Natural killer cell (primary cell): ENCODE measurements around the gene NDRG4. TPM values are rescaled to one million over a fixed set of nuclear protein-coding genes. Genes with fewer than 3 reads are reported as not detected.

Source experiments
- ATAC-seq, 3 donors: fragments of 150-1000 bp in 2 of 3; fragments of 200-7000 bp in 1 of 3; cut with Tn5 transposase; 1 replicate in 1 of 3; 2 replicates in 2 of 3; pipeline ENCODE4 v1.10.0; 2021; ENCODE audit warnings: mild to moderate bottlenecking in 2 of 3, moderate library complexity in 2 of 3
- DNase-seq, 2 donors: peaks; one replicate each; pipeline versions ENCODE4 v3.0.0 to v3.0.0-alpha.2; 2013 to 2021; ENCODE audit warnings: mixed read lengths in 1 of 2
- H3K27ac ChIP-seq: one replicate; pipeline ENCODE4 v1.5.1; 2013; ENCODE audit warnings: mild to moderate bottlenecking, low read length
- H3K27me3 ChIP-seq: one replicate; pipeline ENCODE4 v1.6.1; 2013; ENCODE audit warnings: low read length; ENCODE audit not compliant: control insufficient read depth, insufficient read depth
- H3K36me3 ChIP-seq: one replicate; pipeline ENCODE4 v1.6.1; 2013; ENCODE audit warnings: low read length; ENCODE audit not compliant: control insufficient read depth, insufficient read depth
- H3K4me1 ChIP-seq: one replicate; pipeline ENCODE4 v1.6.1; 2013; ENCODE audit warnings: low read length; ENCODE audit not compliant: control insufficient read depth, insufficient read depth
- H3K4me3 ChIP-seq: one replicate; pipeline ENCODE4 v1.5.1; 2013; ENCODE audit warnings: low read length
- H3K9me3 ChIP-seq: one replicate; pipeline ENCODE4 v1.6.1; 2013; ENCODE audit warnings: low read length; ENCODE audit not compliant: control insufficient read depth, insufficient read depth
- H3K27ac Mint-ChIP-seq, 2 donors: one replicate each; pipeline ENCODE4 v1.8.0; 2022; ENCODE audit warnings: mild to moderate bottlenecking in 2 of 2, mixed read lengths in 2 of 2, moderate library complexity in 1 of 2
- H3K27me3 Mint-ChIP-seq, 2 donors: one replicate each; pipeline ENCODE4 v1.8.0; 2022; ENCODE audit warnings: low read depth in 2 of 2, mixed read lengths in 2 of 2
- H3K36me3 Mint-ChIP-seq: one replicate; pipeline ENCODE4 v1.8.0; 2022; ENCODE audit warnings: mixed read lengths
- H3K4me1 Mint-ChIP-seq, 2 donors: one replicate each; pipeline ENCODE4 v1.8.0; 2022; ENCODE audit warnings: mixed read lengths in 2 of 2
- H3K4me3 Mint-ChIP-seq: one replicate; pipeline ENCODE4 v1.8.0; 2022; ENCODE audit warnings: mild to moderate bottlenecking, moderate library complexity, mixed read lengths
- H3K9me3 Mint-ChIP-seq, 2 donors: one replicate each; pipeline ENCODE4 v1.8.0; 2022; ENCODE audit warnings: mixed read lengths in 2 of 2
- CTCF ChIP-seq: fragments of 200-600 bp; IDR thresholded peaks from one replicate; pipeline ENCODE4 v1.8.0; 2022; ENCODE audit warnings: antibody characterized with exemption
- WGBS: methylation state at CpG from one replicate; pipeline ENCODE4 v1.1.7; 2013; ENCODE audit warnings: missing lambda C conversion rate; ENCODE audit not compliant: insufficient coverage; 5-methylcytosine and 5-hydroxymethylcytosine counted together
- intact Hi-C: fragments of 100-400 bp; cut with micrococcal nuclease; formaldehyde crosslinking; loops from one replicate; pipeline ENCODE4 v1.14.2; 2022
- total RNA-seq, 4 donors: library from RNA; stranded (reverse); fragments of 120-200 nt in 1 of 4; gene quantifications; one replicate each; pipeline versions ENCODE4 v1.2.3 to v1.2.4, GENCODE V29; 2013 to 2022

The NDRG4 gene
- total RNA-seq, 3 donors from 2014 or later (not counting 1 experiment from before 2014, with no cell fraction given) = not detected

GRCh38 chr16:58518980-58519368 lies 19.0 kb downstream of the NDRG4 start:
- H3K27me3 ChIP-seq = no peaks in the 10 kb centered on the region
- no peak overlapping the region for H3K4me3 ChIP-seq
- Mint-ChIP-seq H3K4me3 (no peak overlapping the region), H3K27ac (peak overlapping the region; percentile 12 to 13), H3K9me3 (no peaks in the 10 kb centered on the region), H3K4me1 (peaks cover 12 to 21% of the 10 kb centered on the region in 2 donors), H3K36me3 (no peaks in the 10 kb centered on the region), H3K27me3 (no peaks in the 10 kb centered on the region)
- no peak overlapping the region for H3K27ac ChIP-seq
- ATAC-seq = no peak
- WGBS = 64% methylated on average over 1 of the region's 1 CpG
- intact Hi-C loops = no loop called here
- DNase-seq = no peak
- peaks cover 17% of the 10 kb centered on the region for H3K4me1 ChIP-seq
- TF ChIP-seq CTCF = no peak
- H3K9me3 ChIP-seq = no peaks in the 10 kb centered on the region
- H3K36me3 ChIP-seq = peaks cover 56% of the 10 kb centered on the region

GRCh38 chr16:58519707-58520106 lies 19.8 kb downstream of the NDRG4 start:
- Mint-ChIP-seq H3K27ac (no peak overlapping the region), H3K27me3 (no peaks in the 10 kb centered on the region), H3K9me3 (no peaks in the 10 kb centered on the region), H3K4me3 (no peak overlapping the region), H3K36me3 (no peaks in the 10 kb centered on the region), H3K4me1 (peaks cover 11 to 19% of the 10 kb centered on the region in 2 donors)
- DNase-seq (no peak), ATAC-seq (no peak)
- no peak overlapping the region for H3K27ac ChIP-seq
- no peak overlapping the region for H3K4me3 ChIP-seq
- peaks cover 63% of the 10 kb centered on the region for H3K36me3 ChIP-seq
- H3K4me1 ChIP-seq = peaks cover 11% of the 10 kb centered on the region
- no peak for TF ChIP-seq CTCF
- intact Hi-C loops = no loop called here
- H3K27me3 ChIP-seq = no peaks in the 10 kb centered on the region
- no peaks in the 10 kb centered on the region for H3K9me3 ChIP-seq

GRCh38 chr16:58530179-58530578 lies 30.2 kb downstream of the NDRG4 start:
- Mint-ChIP-seq H3K27me3 (no peaks in the 10 kb centered on the region), H3K4me1 (peaks cover 5% of the 10 kb centered on the region in 2 donors), H3K36me3 (peaks cover 31% of the 10 kb centered on the region), H3K9me3 (no peaks in the 10 kb centered on the region), H3K27ac (no peak overlapping the region), H3K4me3 (no peak overlapping the region)
- no peaks in the 10 kb centered on the region for H3K4me1 ChIP-seq
- intact Hi-C loops = no loop called here
- DNase-seq = no peak
- H3K27ac ChIP-seq = no peak overlapping the region
- 97% methylated on average over 4 of the region's 5 CpGs for WGBS
- H3K4me3 ChIP-seq = no peak overlapping the region
- H3K27me3 ChIP-seq = no peaks in the 10 kb centered on the region
- TF ChIP-seq CTCF = no peak
- H3K36me3 ChIP-seq = peaks cover 89% of the 10 kb centered on the region
- ATAC-seq = no peak
- H3K9me3 ChIP-seq = no peaks in the 10 kb centered on the region

GRCh38 chr16:58532414-58532813 lies 32.5 kb downstream of the NDRG4 start:
- intact Hi-C loops = no loop called here
- WGBS = 95% methylated on average over 3 of the region's 3 CpGs
- no peak overlapping the region for H3K27ac Mint-ChIP-seq
- DNase-seq = no peak
- H3K9me3 ChIP-seq = no peaks in the 10 kb centered on the region
- no peak overlapping the region for H3K27ac ChIP-seq
- H3K36me3 ChIP-seq = peaks cover 93% of the 10 kb centered on the region
- no peaks in the 10 kb centered on the region for H3K4me1 ChIP-seq
- no peak for TF ChIP-seq CTCF
- no peak overlapping the region for H3K4me3 ChIP-seq
- H3K4me3 Mint-ChIP-seq = no peak overlapping the region
- H3K36me3 Mint-ChIP-seq = peaks cover 25% of the 10 kb centered on the region
- H3K27me3 ChIP-seq = no peaks in the 10 kb centered on the region
- H3K4me1 Mint-ChIP-seq = peaks cover 6% of the 10 kb centered on the region in 2 donors
- H3K9me3 Mint-ChIP-seq = no peaks in the 10 kb centered on the region
- H3K27me3 Mint-ChIP-seq = no peaks in the 10 kb centered on the region
- no peak for ATAC-seq
